SK-N-SH (cell line): Measurements from ENCODE around the gene SLC25A21. TPM values are rescaled to one million over a fixed set of nuclear protein-coding genes. Genes with fewer than 3 reads are reported as not detected.

ENCODE experiments used
- CTCF ChIA-PET: fragments of 300-600, 350-600 bp; formaldehyde crosslinking; extraction: SDS; loops from one replicate; lab custom pipeline; 2021; lab: Yijun Ruan, JAX
- POLR2A ChIA-PET: fragments of 350-600 bp; sonication (Branson Sonifier 250); formaldehyde crosslinking; extraction: SDS; loops from one replicate; lab custom pipeline; 2020; ENCODE audit warnings: antibody characterized with exemption, inconsistent platforms; lab: Yijun Ruan, JAX
- DNase-seq: peaks from one replicate; pipeline ENCODE4 v3.0.0; 2012
- H2AFZ ChIP-seq: fragments of 200-600 bp; sonication (generic); 2 replicates; pipeline ENCODE4 v1.8.1; 2016; ENCODE audit warnings: antibody characterized with exemption, mild to moderate bottlenecking, low read depth
- H3F3A ChIP-seq: fragments of 200-600 bp; sonication (generic); replicated peaks from 2 replicates; pipeline ENCODE3; 2016; ENCODE audit warnings: antibody characterized with exemption, mild to moderate bottlenecking; ENCODE audit not compliant: insufficient read depth
- H3K27ac ChIP-seq, 2 experiments: fragments of 200-500 bp in 1 of 2; fragments of 200-600 bp in 1 of 2; sonication (Bioruptor generic) in 1 of 2; sonication (generic), shearing (Covaris generic) in 1 of 2; 2 replicates each; pipeline versions ENCODE4 v1.5.1 to v1.6.1; 2014 to 2016; ENCODE audit warnings: low read depth in 2 of 2, inconsistent platforms in 1 of 2, low read length in 1 of 2, mild to moderate bottlenecking in 1 of 2, mixed read lengths in 1 of 2
- H3K27me3 ChIP-seq: fragments of 200-600 bp; sonication (generic), shearing (Covaris generic); 2 replicates; pipeline ENCODE4 v1.6.1; 2016; ENCODE audit warnings: mixed run types; ENCODE audit not compliant: insufficient read depth
- H3K36me3 ChIP-seq, 2 experiments: fragments of 200-500 bp in 1 of 2; fragments of 200-600 bp in 1 of 2; sonication (Bioruptor generic) in 1 of 2; sonication (generic) in 1 of 2; replicated peaks in 1 of 2; 2 replicates each; pipeline versions ENCODE3 to v1.5.1; 2014 to 2016; ENCODE audit warnings: low read length in 1 of 2, mild to moderate bottlenecking in 1 of 2; ENCODE audit not compliant: insufficient read depth in 2 of 2, control insufficient read depth in 1 of 2
- H3K4me1 ChIP-seq, 2 experiments: fragments of 200-500 bp in 1 of 2; fragments of 200-600 bp in 1 of 2; sonication (Bioruptor generic) in 1 of 2; sonication (generic), shearing (Covaris generic) in 1 of 2; 2 replicates each; pipeline versions ENCODE4 v1.5.1 to v1.6.1; 2014 to 2016; ENCODE audit warnings: low read depth in 1 of 2, low read length in 1 of 2, mixed run types in 1 of 2; ENCODE audit not compliant: insufficient read depth in 2 of 2, control insufficient read depth in 1 of 2
- H3K4me2 ChIP-seq: fragments of 200-600 bp; sonication (generic), shearing (Covaris generic); 2 replicates; pipeline ENCODE4 v1.6.1; 2017; ENCODE audit warnings: mixed run types
- H3K4me3 ChIP-seq, 2 experiments: fragments of 200-500 bp in 1 of 2; fragments of 200-600 bp in 1 of 2; sonication (Bioruptor generic) in 1 of 2; sonication (generic), shearing (Covaris generic) in 1 of 2; 2 replicates each; pipeline versions ENCODE4 v1.5.1 to v1.8.1; 2014 to 2016; ENCODE audit warnings: low read depth in 2 of 2, inconsistent platforms in 1 of 2, low read length in 1 of 2, mild to moderate bottlenecking in 1 of 2, mixed read lengths in 1 of 2, moderate library complexity in 1 of 2
- H3K79me2 ChIP-seq: fragments of 200-600 bp; sonication (generic); 2 replicates; pipeline ENCODE4 v1.8.1; 2017; ENCODE audit warnings: mild to moderate bottlenecking; ENCODE audit not compliant: insufficient read depth
- H3K9ac ChIP-seq: fragments of 200-600 bp; sonication (generic); 2 replicates; pipeline ENCODE4 v1.6.1; 2017; ENCODE audit warnings: mixed run types
- H3K9me2 ChIP-seq: fragments of 200-600 bp; sonication (generic); 2 replicates; pipeline ENCODE4 v1.6.1; 2017; ENCODE audit warnings: mixed run types
- H3K9me3 ChIP-seq: fragments of 200-600 bp; sonication (generic); 2 replicates; pipeline ENCODE4 v1.6.1; 2017; ENCODE audit warnings: mixed run types, mild to moderate bottlenecking, moderate library complexity
- H4K20me1 ChIP-seq: fragments of 200-600 bp; sonication (generic); 2 replicates; pipeline ENCODE4 v1.6.1; 2017; ENCODE audit warnings: mild to moderate bottlenecking, mixed run types; ENCODE audit not compliant: insufficient read depth
- CTCF ChIP-seq: fragments of 200-600 bp; sonication (generic); IDR thresholded peaks from 2 replicates; pipeline ENCODE4 v1.6.1; 2017; ENCODE audit warnings: antibody characterized with exemption, mild to moderate bottlenecking, moderate library complexity
- FOSL2 ChIP-seq: IDR thresholded peaks from 2 replicates; pipeline ENCODE4 v1.4.0; 2012; ENCODE audit warnings: low read depth, mild to moderate bottlenecking, moderate library complexity, borderline replicate concordance
- FOXM1 ChIP-seq: IDR thresholded peaks from 2 replicates; pipeline ENCODE4 v1.4.0; 2012; ENCODE audit warnings: low read depth, mild to moderate bottlenecking
- GABPA ChIP-seq: IDR thresholded peaks from 2 replicates; pipeline ENCODE4 v1.4.0; 2012; ENCODE audit warnings: low read depth, mild to moderate bottlenecking
- RAD21 ChIP-seq: IDR thresholded peaks from 2 replicates; pipeline ENCODE4 v1.6.1; 2012; ENCODE audit warnings: mild to moderate bottlenecking, low read length
- RCOR1 ChIP-seq: fragments of 150-350 bp; IDR thresholded peaks from 2 replicates; pipeline ENCODE4 v1.6.1; 2017; ENCODE audit warnings: antibody characterized with exemption, low read length
- RFX5 ChIP-seq: IDR thresholded peaks from 2 replicates; pipeline ENCODE4 v1.6.1; 2012; ENCODE audit warnings: mild to moderate bottlenecking, improper control_type of control experiment, low read length
- SIN3A ChIP-seq: IDR thresholded peaks from 2 replicates; pipeline ENCODE4 v1.6.1; 2012; ENCODE audit warnings: low read depth, mild to moderate bottlenecking, low read length, moderate library complexity, borderline replicate concordance
- TCF12 ChIP-seq: IDR thresholded peaks from 2 replicates; pipeline ENCODE4 v1.4.0; 2012
- WGBS: methylation state at CpG from one replicate; pipeline ENCODE4 v1.1.6; 2017; ENCODE audit warnings: low lambda C conversion rate; 5-methylcytosine and 5-hydroxymethylcytosine counted together
- polyA plus RNA-seq, 3 experiments: library from polyadenylated mRNA; depleted of rRNA; stranded (reverse); fragments of >200 nt; gene quantifications; 2 replicates each; pipeline ENCODE4 v1.2.3, GENCODE V29; 2012

The SLC25A21 gene
- polyA plus RNA-seq, 1 of the 3 experiments (the other 2 are of a cell fraction): not detected

- no peaks in the 10 kb centered on the region; a peak in 1 of 4 replicates for H3K4me1 ChIP-seq
- H3K27me3 ChIP-seq: no peaks in the 10 kb centered on the region
- H3K36me3 ChIP-seq: no peaks in the 10 kb centered on the region
- 35% methylated on average over 1 of the region's 1 CpG for WGBS
- CTCF ChIA-PET: no interaction called here
- H2AFZ ChIP-seq: no peak overlapping the region
- no peak for TF ChIP-seq RCOR1
- no peak for TF ChIP-seq FOSL2
- TF ChIP-seq CTCF: no peak
- TF ChIP-seq TCF12: no peak
- no peak for TF ChIP-seq RFX5
- no peak for TF ChIP-seq RAD21
- no peak overlapping the region for H3K4me2 ChIP-seq
- H3K9me3 ChIP-seq: no peaks in the 10 kb centered on the region
- H3K9me2 ChIP-seq: no peaks in the 10 kb centered on the region
- H3K9ac ChIP-seq: no peak overlapping the region
- H4K20me1 ChIP-seq: no peaks in the 10 kb centered on the region
- no peak overlapping the region for H3K4me3 ChIP-seq
- no peak overlapping the region for H3K27ac ChIP-seq
- no peak for DNase-seq
- H3K79me2 ChIP-seq: no peaks in the 10 kb centered on the region
- POLR2A ChIA-PET: no interaction called here
- H3F3A ChIP-seq: no peaks in the 10 kb centered on the region
Measured at GRCh38 chr14:37019488-37019887, 152.9 kb downstream of the SLC25A21 start.

GRCh38 chr14:37018571-37019240, 153.7 kb downstream of the SLC25A21 start:
- H3K9ac ChIP-seq: no peak overlapping the region
- no peak for TF ChIP-seq FOSL2
- H3K9me3 ChIP-seq: no peaks in the 10 kb centered on the region
- no peaks in the 10 kb centered on the region; a peak in 1 of 4 replicates for H3K4me1 ChIP-seq
- no peak for DNase-seq
- CTCF ChIA-PET: no interaction called here
- H3K4me3 ChIP-seq: no peak overlapping the region
- H3K27ac ChIP-seq: no peak overlapping the region
- WGBS: 18% methylated on average over 3 of the region's 3 CpGs
- no peaks in the 10 kb centered on the region for H3K36me3 ChIP-seq
- H3K79me2 ChIP-seq: no peaks in the 10 kb centered on the region
- POLR2A ChIA-PET: no interaction called here
- no peak overlapping the region for H3K4me2 ChIP-seq
- H4K20me1 ChIP-seq: no peaks in the 10 kb centered on the region
- H3K9me2 ChIP-seq: no peaks in the 10 kb centered on the region
- H3F3A ChIP-seq: no peaks in the 10 kb centered on the region
- no peak overlapping the region for H2AFZ ChIP-seq
- no peaks in the 10 kb centered on the region for H3K27me3 ChIP-seq

- Histone ChIP-seq H3K79me2 (no peaks in the 10 kb centered on the region), H3K27ac (no peak overlapping the region), H4K20me1 (no peaks in the 10 kb centered on the region), H3K9me3 (no peaks in the 10 kb centered on the region), H3K4me1 (no peaks in the 10 kb centered on the region)
- TF ChIP-seq GABPA: no peak
- no peak for TF ChIP-seq SIN3A
- TF ChIP-seq RFX5: no peak
- TF ChIP-seq FOXM1: no peak
- TF ChIP-seq, all 33 proteins: peak for 0
- Histone ChIP-seq H3K9ac (no peak overlapping the region), H3K9me2 (no peaks in the 10 kb centered on the region), H3K36me3 (no peaks in the 10 kb centered on the region), H3K27me3 (no peaks in the 10 kb centered on the region), H3K4me2 (no peak overlapping the region), H3K4me3 (no peak overlapping the region), H2AFZ (no peak overlapping the region), H3F3A (no peaks in the 10 kb centered on the region)
- no peak for DNase-seq
- POLR2A ChIA-PET: no interaction called here
- CTCF ChIA-PET: no interaction called here
- WGBS: 17% methylated on average over 4 of the region's 4 CpGs
Measured at GRCh38 chr14:37013078-37013477, 159.3 kb downstream of the SLC25A21 start.
